Naive thymus-derived CD8-positive, alpha-beta T cell (primary cell): Measurements from ENCODE around the gene ZMIZ1. TPM values are rescaled to one million over a fixed set of nuclear protein-coding genes. Genes with fewer than 3 reads are reported as not detected.

ENCODE experiments used
- ATAC-seq, 2 donors: fragments of 150-1000 bp; cut with Tn5 transposase in 1 of 2; sonication (Bioruptor Pico), chemical (Tn5 transposase) in 1 of 2; 1 replicate in 1 of 2; 2 replicates in 1 of 2; pipeline ENCODE4 v1.10.0; 2021; ENCODE audit warnings: mild to moderate bottlenecking in 2 of 2, moderate library complexity in 2 of 2
- POLR2A ChIA-PET: fragments of 350-600 bp; sonication (Branson Sonifier 250); formaldehyde crosslinking; loops from one replicate; lab custom pipeline; 2021; ENCODE audit warnings: antibody characterized with exemption; lab: Charles Lee
- DNase-seq, 10 donors: peaks; one replicate each; pipeline versions ENCODE4 v3.0.0 to v3.0.0-alpha.2; 2020 to 2022
- H3K27ac Mint-ChIP-seq, 10 donors: one replicate each; pipeline ENCODE4 v1.8.0; 2020 to 2022; ENCODE audit warnings: mild to moderate bottlenecking in 10 of 10, mixed read lengths in 10 of 10, moderate library complexity in 4 of 10, inconsistent platforms in 1 of 10
- H3K27me3 Mint-ChIP-seq, 5 donors: one replicate each; pipeline ENCODE4 v1.8.0; 2021 to 2022; ENCODE audit warnings: mixed read lengths in 5 of 5
- H3K36me3 Mint-ChIP-seq, 3 donors: one replicate each; pipeline ENCODE4 v1.8.0; 2020 to 2022; ENCODE audit warnings: mixed read lengths in 3 of 3, mild to moderate bottlenecking in 2 of 3, inconsistent platforms in 1 of 3
- H3K4me1 Mint-ChIP-seq, 4 donors: one replicate each; pipeline ENCODE4 v1.8.0; 2021 to 2022; ENCODE audit warnings: mixed read lengths in 4 of 4
- H3K4me3 Mint-ChIP-seq, 10 donors: one replicate each; pipeline ENCODE4 v1.8.0; 2020 to 2022; ENCODE audit warnings: mild to moderate bottlenecking in 10 of 10, mixed read lengths in 10 of 10, moderate library complexity in 6 of 10, inconsistent platforms in 1 of 10
- H3K9me3 Mint-ChIP-seq, 9 donors: one replicate each; pipeline ENCODE4 v1.8.0; 2020 to 2022; ENCODE audit warnings: mixed read lengths in 9 of 9, mild to moderate bottlenecking in 3 of 9, inconsistent platforms in 1 of 9, moderate library complexity in 1 of 9
- polyA plus RNA-seq, 3 donors: library from polyadenylated mRNA; unstranded; fragments of 300-500 nt; fragmentation: Illumina TruSeq; gene quantifications; one replicate each; pipeline ENCODE4 v1.2.3, GENCODE V29; 2021
- total RNA-seq, 8 experiments: library from RNA in 2 of 8; stranded (reverse) in 2 of 8; gene quantifications; one replicate each; pipeline ENCODE4 v1.2.3 and lab custom pipeline; 2021 to 2026

The ZMIZ1 gene
- total and polyA plus RNA-seq, 5 experiments from 2014 or later, result 1.4 to 11.6 (median 2.7) TPM

DNA sequence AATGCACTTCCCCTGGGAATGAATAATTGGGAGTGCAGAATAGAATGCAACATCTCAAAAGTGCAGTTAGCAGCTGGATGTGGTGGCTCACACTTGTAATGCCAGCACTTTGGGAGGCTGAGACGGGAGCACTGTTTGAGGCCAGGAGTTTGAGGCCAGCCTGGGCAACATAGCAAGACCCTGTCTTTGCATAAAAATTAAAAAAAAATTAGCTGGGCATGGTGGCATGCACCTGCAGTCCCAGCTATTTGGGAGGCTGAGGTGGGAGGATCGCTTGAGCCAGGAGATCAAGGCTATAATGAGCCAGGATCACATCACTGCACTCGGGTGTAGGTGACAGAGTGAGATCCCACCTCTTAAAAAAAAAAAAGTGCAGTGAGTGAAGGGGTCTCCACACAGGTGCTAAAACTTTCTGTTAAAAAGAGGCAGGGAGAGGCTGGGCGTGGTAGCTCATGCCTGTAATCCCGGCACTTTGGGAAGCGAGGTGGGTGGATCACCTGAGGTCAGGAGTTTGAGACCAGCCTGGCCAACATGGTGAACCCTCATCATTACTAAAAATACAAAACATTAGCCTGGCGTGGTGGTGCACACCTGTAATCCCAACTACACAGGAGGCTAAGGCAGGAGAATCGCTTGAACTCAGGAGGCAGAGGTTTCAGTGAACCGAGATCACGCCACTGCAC, 13.5 kb upstream of the ZMIZ1 start:
- no peak for ATAC-seq
- Mint-ChIP-seq H3K27me3 (no peaks in the 10 kb centered on the region), H3K27ac (no peak overlapping the region), H3K4me1 (peaks cover 8 to 28% (median 20%) of the 10 kb centered on the region in 4 donors), H3K36me3 (no peaks in the 10 kb centered on the region), H3K4me3 (no peak overlapping the region), H3K9me3 (no peaks in the 10 kb centered on the region)
- POLR2A ChIA-PET, result no interaction called here
- peak in 1 of 10 donors; percentile 15 for DNase-seq

DNA sequence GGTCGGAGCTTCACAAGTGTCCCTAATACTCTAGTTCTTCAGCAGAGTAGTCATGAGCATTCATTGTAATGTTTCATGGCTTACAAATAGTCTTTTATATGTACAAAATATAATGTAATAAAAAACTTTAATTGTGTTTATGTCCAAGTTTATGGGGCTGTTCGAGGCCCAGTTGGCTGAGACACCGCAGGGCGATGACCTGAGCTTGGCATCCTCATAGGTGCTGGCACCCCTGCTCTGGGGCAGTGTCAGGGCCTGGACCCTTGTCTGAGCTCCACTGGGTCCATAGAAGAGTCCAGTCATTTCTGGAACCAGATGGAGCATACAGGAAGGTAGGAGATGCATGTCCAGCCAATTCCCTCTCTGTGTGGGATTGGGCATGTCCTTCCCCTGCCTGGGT, 12.9 kb upstream of the ZMIZ1 start:
- no peak for DNase-seq
- H3K27ac Mint-ChIP-seq, result no peak overlapping the region
- no peaks in the 10 kb centered on the region for H3K27me3 Mint-ChIP-seq
- POLR2A ChIA-PET, result no interaction called here
- peaks cover 8 to 22% (median 15%) of the 10 kb centered on the region in 4 donors for H3K4me1 Mint-ChIP-seq
- no peaks in the 10 kb centered on the region for H3K36me3 Mint-ChIP-seq
- ATAC-seq, result no peak
- H3K4me3 Mint-ChIP-seq, result no peak overlapping the region
- H3K9me3 Mint-ChIP-seq, result no peaks in the 10 kb centered on the region

DNA sequence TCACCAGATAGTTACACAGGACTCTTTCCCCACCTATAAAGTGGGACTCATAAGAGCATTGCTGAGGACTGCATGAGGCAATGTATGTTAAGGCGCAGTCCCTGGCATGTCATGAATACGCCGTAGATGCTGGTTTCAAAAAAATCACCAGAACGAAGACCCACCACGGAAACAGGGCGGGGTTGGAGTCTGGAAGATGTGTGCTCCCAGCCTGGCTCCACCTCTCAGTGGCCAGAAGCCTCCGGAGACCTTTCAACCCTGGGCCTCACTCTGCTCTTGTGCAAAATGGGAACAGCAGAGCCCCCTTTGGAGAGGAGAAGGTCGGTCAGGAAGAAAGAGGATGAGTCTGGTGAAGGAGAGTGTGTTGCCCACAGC, 12.4 kb upstream of the ZMIZ1 start:
- Mint-ChIP-seq H3K4me1 (peaks cover 9 to 17% (median 11%) of the 10 kb centered on the region in 4 donors), H3K27me3 (no peaks in the 10 kb centered on the region), H3K9me3 (no peaks in the 10 kb centered on the region), H3K36me3 (no peaks in the 10 kb centered on the region), H3K27ac (no peak overlapping the region), H3K4me3 (no peak overlapping the region)
- DNase-seq, result no peak
- ATAC-seq, result no peak
- POLR2A ChIA-PET, result no interaction called here

DNA sequence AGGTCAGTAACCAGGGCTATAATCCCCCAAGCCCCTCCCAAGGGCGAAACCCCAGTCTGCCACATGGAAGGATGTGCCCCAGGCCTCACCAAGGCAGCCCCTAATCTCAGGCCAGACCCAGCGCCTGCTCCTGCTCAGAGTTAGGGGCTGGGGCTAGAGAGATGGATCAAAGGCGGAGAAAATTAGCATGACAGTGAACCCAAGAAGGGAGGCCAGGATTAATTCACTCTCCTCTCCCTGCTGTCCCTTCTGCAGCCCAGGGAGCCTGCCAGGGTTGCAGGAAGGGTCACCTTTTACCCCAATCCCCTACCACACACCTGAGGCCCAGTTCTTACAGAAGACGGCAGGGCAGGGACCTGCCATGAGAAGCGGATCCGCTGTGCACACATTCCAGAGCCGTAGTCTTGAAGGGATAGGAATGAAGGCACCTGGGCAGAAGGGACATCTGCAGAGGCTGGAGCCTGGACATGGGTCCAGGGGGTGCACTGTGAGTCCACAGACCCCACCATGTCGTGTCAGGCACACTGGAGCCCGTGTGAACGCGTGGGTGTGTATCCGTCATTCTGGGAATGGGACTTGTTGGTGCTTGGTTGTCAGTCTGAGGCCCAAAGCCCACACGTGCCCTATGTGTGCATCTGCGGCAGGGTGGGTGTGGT, 11.9 kb upstream of the ZMIZ1 start:
- H3K4me3 Mint-ChIP-seq, result no peak overlapping the region
- no peaks in the 10 kb centered on the region for H3K27me3 Mint-ChIP-seq
- H3K9me3 Mint-ChIP-seq, result no peaks in the 10 kb centered on the region
- peaks cover 6 to 12% (median 8%) of the 10 kb centered on the region in 4 donors for H3K4me1 Mint-ChIP-seq
- DNase-seq, result peak in 1 of 10 donors; percentile 38
- H3K27ac Mint-ChIP-seq, result peak overlapping the region in 1 of 10 donors; percentile 76
- POLR2A ChIA-PET, result no interaction called here
- no peak for ATAC-seq
- no peaks in the 10 kb centered on the region for H3K36me3 Mint-ChIP-seq

DNA sequence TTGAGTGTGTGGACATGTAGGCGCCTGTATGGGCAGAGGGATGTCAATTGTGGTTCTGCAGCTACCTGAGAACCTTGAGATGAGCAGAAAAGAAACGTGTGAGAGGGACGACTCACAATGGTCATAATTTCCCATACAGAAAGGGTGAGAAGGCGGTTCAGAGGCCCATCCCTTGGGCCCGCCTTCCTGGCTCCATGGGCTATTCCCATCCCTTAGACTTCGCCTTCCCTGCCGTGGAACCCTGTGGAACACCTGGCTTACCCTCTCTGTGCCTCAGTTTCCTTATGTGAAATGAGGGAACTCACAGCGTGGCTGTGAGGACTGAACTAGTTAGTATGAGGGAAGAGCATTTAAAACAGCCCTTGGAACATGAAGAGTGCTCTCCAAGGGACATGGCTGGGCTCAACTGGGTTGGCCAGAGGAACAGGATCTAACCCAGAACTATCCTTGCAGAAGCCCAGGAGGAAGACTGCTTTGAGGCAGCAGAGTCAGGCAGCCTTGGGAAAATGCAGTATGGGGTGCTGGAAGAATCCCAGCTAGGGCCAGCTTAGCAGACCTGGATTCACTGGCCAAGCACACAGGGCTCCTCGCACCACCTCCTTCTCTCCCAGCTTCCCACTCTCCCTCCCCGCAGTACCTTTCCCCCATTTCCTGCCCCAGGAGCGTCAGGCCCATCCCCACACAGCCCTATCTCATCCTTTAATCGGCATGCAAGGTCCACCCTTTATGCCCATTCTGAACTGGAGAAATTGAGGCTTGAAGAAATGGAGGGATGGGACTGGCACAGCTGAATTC, 11.1 kb upstream of the ZMIZ1 start:
- POLR2A ChIA-PET, result no interaction called here
- Mint-ChIP-seq H3K36me3 (no peaks in the 10 kb centered on the region), H3K27me3 (no peaks in the 10 kb centered on the region), H3K27ac (peak overlapping the region in 1 of 10 donors; percentile 76), H3K9me3 (no peaks in the 10 kb centered on the region), H3K4me1 (peaks cover 2 to 9% (median 8%) of the 10 kb centered on the region in 4 donors), H3K4me3 (no peak overlapping the region)
- ATAC-seq (no peak), DNase-seq (peak in 1 of 10 donors; percentile 31)

DNA sequence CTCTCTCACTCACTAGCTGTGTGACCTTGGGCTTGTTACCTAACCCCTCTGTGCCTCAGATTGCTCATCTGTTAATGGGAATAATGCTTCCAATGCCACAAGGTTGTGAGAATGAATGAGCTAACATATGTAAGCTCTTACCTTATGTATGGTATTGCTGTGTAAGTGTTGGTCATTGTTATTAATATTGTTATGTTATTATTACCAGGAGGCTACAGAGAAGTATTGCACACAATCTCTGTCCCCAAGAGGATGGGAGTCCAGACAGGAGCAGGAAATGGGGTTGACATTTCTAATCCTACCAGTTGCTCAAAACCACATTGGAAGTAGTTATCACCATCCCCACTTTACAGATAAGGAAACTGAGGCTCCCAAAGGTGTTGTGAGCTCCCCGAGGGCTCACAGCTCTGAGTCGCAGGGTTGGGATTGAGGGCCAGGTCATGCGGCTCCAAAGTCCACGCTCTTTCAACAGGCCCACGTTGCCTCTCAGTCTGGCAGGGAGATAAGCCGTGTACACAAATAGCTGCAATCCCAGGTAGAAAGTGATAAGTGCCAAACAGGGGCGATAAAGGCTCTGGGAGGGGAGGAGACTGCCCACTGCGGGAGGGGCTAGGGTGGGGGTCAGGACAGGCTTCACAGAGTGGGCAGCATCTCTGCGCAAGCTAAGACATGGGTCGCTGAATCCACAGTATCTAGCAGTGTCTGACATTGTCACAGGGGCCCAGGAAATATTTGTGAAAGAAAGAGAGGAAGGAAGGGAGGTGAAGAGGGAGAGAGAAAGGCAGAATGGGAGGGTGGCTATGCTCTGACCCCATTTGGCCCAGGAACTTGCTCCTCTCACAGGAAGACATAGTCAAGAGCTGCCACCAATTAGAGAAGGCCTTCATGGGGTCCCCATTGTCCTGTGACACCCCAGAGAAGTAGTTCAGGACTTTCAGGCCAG, 9.6 kb upstream of the ZMIZ1 start:
- peaks cover 16 to 24% (median 18%) of the 10 kb centered on the region in 4 donors for H3K4me1 Mint-ChIP-seq
- DNase-seq, result peak in 1 of 10 donors; percentile 19
- no peaks in the 10 kb centered on the region for H3K9me3 Mint-ChIP-seq
- peak overlapping the region in 2 of 10 donors; percentile 3 to 37 for H3K27ac Mint-ChIP-seq
- no peaks in the 10 kb centered on the region for H3K36me3 Mint-ChIP-seq
- POLR2A ChIA-PET, result interaction anchor here (0.9 kb wide), 1 partner anchor 12 kb away, joined by 4 read pairs; no protein-coding TSS in a partner anchor
- no peaks in the 10 kb centered on the region for H3K27me3 Mint-ChIP-seq
- no peak overlapping the region for H3K4me3 Mint-ChIP-seq
- no peak for ATAC-seq

DNA sequence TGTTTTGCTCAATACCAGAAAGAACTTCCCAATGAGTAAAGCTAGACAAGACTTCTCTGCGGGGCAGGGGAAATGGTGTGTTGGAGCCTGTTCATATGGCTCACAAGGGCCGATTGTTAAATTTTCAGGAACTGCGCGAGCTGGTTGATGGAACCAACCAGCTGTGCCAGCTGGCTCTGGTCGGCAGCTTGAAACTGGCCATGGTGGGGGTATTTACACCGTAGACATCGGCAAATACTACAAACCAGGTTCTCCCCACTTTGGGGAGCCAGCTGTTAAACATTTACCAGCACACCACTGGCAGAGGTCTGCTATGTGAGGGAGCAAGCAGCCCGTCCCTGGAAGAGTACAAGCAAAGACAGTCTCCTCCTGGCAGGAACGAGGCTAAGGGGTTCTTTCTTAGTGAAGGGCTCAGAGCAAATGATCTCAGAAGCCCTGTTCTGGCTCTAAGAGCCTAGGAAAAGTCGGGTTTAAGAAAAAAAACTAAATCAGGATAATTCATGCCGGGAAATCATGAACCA, 8.8 kb upstream of the ZMIZ1 start:
- Mint-ChIP-seq H3K9me3 (no peaks in the 10 kb centered on the region), H3K36me3 (no peaks in the 10 kb centered on the region), H3K27ac (peak overlapping the region in 4 of 10 donors; percentile 12 to 56 (median 42)), H3K27me3 (no peaks in the 10 kb centered on the region), H3K4me3 (no peak overlapping the region), H3K4me1 (peaks cover 21 to 31% (median 26%) of the 10 kb centered on the region in 4 donors)
- DNase-seq (no peak), ATAC-seq (no peak)
- POLR2A ChIA-PET, result interaction anchor here (1.9 kb wide), 1 partner anchor 11 kb away, joined by 5 read pairs; no protein-coding TSS in a partner anchor

DNA sequence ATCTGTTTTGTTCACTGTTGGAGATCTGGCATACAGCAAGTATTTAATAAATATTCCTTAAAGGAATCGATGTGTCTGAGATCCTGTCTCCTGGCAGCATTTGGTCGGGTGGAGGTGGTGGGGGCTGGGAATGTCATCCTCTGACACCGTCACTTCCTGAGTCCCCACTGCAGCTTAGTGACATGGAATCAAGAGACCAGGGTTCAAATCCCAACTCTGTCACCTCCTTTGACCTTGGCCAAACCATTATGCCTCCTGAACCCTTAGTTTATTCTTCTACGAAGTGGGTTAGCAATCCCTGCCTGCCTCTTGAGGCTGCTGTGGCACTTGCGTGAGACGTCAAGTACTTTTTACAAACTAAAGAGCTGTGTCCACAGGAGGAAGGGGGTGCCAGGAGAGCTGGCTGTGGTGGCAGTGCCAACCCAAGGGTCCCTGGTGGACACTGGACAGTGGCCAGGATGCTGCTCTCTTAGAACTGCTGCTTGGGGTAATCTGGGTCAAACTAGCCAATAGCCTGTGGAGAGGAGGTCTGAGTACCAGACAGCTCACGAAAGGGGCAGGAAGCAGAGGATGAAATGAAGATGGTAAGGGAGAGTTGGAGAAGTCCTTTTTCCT, 8.0 kb upstream of the ZMIZ1 start:
- no peak overlapping the region for H3K4me3 Mint-ChIP-seq
- H3K9me3 Mint-ChIP-seq, result no peaks in the 10 kb centered on the region
- DNase-seq (peak in 1 of 10 donors; percentile 49), ATAC-seq (no peak)
- H3K4me1 Mint-ChIP-seq, result peaks cover 25 to 40% (median 34%) of the 10 kb centered on the region in 4 donors
- no peaks in the 10 kb centered on the region for H3K27me3 Mint-ChIP-seq
- H3K36me3 Mint-ChIP-seq, result no peaks in the 10 kb centered on the region
- POLR2A ChIA-PET, result interaction anchor here (1.9 kb wide), 1 partner anchor 12 kb away, joined by 5 read pairs; no protein-coding TSS in a partner anchor
- H3K27ac Mint-ChIP-seq, result peak overlapping the region in 2 of 10 donors; percentile 12 to 35

DNA sequence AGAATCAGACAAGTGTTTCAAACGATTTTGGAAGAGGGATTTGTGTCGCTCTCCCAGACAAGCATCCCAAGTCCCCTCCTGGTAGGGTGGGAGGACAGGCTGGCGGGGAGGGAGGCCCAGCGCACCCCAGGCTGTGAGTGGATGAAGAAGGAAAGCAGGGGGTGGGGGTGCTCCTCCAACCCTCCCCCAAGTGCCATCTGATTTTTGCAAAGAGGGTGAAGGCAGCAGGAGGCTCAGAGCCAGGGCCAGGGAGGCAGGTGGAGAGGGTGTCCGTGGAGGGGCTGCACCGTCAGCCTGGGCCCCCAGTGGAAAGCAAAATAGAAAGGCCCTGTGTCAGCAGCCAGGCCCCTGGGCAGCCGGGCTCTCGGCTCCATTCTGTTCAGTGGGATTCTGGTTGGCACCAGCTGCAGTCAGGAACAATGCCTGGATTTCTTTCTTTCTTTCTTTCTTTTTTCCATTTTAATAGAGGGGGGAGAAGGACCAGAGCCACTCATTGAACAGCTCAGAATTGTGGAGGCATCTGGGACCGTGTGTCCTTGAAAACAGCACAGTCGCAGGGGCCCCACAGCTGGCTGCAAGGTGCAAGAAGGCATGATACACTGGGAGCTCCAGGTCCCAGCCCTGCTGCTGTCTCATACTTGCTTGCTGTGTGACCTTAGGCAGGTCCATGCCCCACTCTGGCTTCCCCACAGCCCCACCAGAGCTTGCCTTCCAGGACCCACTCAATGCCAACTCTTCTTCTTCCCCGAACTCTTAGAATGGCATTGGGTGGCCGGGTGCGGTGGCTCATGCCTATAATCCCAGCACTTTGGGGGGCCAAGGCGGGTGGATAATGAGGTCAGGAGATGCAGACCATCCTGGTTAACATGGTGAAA, 7.1 kb upstream of the ZMIZ1 start:
- Mint-ChIP-seq H3K4me1 (peaks cover 26 to 46% (median 40%) of the 10 kb centered on the region in 4 donors), H3K36me3 (no peaks in the 10 kb centered on the region), H3K27ac (peak overlapping the region in 1 of 10 donors; percentile 75), H3K9me3 (no peaks in the 10 kb centered on the region), H3K27me3 (no peaks in the 10 kb centered on the region), H3K4me3 (no peak overlapping the region)
- DNase-seq (peak in 1 of 10 donors; percentile 15), ATAC-seq (no peak)
- POLR2A ChIA-PET, result interaction anchor here (1.9 kb wide), 1 partner anchor 13 kb away, joined by 5 read pairs; no protein-coding TSS in a partner anchor

DNA sequence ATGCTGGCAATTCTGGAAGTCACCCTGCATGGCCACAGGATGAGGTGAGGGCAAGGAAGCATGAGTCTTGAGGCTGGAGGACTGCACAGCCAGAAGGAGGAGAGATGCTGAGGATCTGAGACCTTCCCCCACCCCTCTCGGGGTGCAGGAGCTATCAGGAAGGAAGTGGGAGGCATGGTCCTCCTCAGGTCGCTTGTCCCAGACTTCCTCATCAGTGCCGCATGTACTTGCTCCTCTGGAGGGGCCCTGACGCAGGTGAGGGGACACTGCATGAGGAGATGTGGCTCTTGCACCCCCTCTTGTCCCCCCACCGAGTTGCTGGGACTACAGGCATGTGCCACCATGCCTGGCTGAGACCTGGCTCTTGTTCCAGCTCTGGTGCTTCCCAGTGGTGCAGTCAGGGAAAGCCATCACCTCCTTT, 5.7 kb upstream of the ZMIZ1 start:
- no peaks in the 10 kb centered on the region for H3K36me3 Mint-ChIP-seq
- peak overlapping the region in 3 of 10 donors; percentile 10 to 60 (median 15) for H3K4me3 Mint-ChIP-seq
- POLR2A ChIA-PET, result no interaction called here
- H3K9me3 Mint-ChIP-seq, result no peaks in the 10 kb centered on the region
- peak overlapping the region in 1 of 10 donors; percentile 29 for H3K27ac Mint-ChIP-seq
- ATAC-seq, result no peak
- peaks cover 29 to 54% (median 44%) of the 10 kb centered on the region in 4 donors for H3K4me1 Mint-ChIP-seq
- DNase-seq, result peak in 1 of 10 donors; percentile 18
- no peaks in the 10 kb centered on the region for H3K27me3 Mint-ChIP-seq
